Nephron progenitor cell (in vitro differentiated cells): Measurements from ENCODE around the gene RHNO1.
"Not testable (repeated sequence)": the region's sequence is repeated elsewhere in the genome, so short reads cannot be mapped to it uniquely, and the experiment has no call there.

Source experiments
- DNase-seq: peaks from one replicate; pipeline ENCODE4 v3.0.0; 2021
- H3K27ac Mint-ChIP-seq: 2 replicates; pipeline ENCODE4 v1.8.0; 2021; ENCODE audit warnings: mild to moderate bottlenecking, moderate library complexity, mixed read lengths
- H3K27me3 Mint-ChIP-seq: 2 replicates; pipeline ENCODE4 v1.8.0; 2021; ENCODE audit warnings: mild to moderate bottlenecking, low read depth, mixed read lengths; ENCODE audit not compliant: poor library complexity
- H3K36me3 Mint-ChIP-seq: 2 replicates; pipeline ENCODE4 v1.8.0; 2021; ENCODE audit warnings: low read depth, mixed read lengths
- H3K4me1 Mint-ChIP-seq: 2 replicates; pipeline ENCODE4 v1.8.0; 2021; ENCODE audit warnings: mixed read lengths
- H3K4me3 Mint-ChIP-seq: 2 replicates; pipeline ENCODE4 v1.8.0; 2021; ENCODE audit warnings: mild to moderate bottlenecking, moderate library complexity, mixed read lengths
- H3K9me3 Mint-ChIP-seq: 2 replicates; pipeline ENCODE4 v1.8.0; 2021; ENCODE audit warnings: mild to moderate bottlenecking, moderate library complexity, mixed read lengths
- TF ChIP-seq, protein P1 (sequence below): fragments of 200-600 bp; sonication (generic); IDR thresholded peaks from 2 replicates; pipeline ENCODE4 v1.5.0; 2021; ENCODE audit warnings: antibody characterized with exemption

Gene RHNO1

DNA sequence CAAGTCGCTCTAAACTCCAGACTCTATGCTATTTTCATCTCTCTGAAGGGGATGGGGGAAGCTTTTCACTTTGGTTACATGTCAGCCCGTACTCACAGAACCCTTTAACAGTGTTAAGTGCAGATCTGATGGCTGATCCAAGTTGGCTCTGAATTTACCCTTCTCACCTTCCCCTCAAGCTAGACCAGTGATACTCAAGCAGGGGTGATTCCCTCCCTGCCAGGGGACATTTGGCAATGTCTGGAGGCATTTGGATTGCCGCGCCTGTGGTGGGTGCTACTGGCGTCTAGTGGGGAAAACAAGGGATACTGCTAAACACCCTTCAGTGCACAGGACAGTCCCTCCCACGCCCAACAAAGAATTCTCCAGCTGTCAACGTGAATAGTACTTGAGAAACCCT is 14.1 kb upstream of the RHNO1 start:
- Mint-ChIP-seq H3K4me1 (peaks cover 15% of the 10 kb centered on the region), H3K27ac (no peak overlapping the region), H3K27me3 (no peaks in the 10 kb centered on the region), H3K9me3 (no peaks in the 10 kb centered on the region), H3K36me3 (peaks cover 69% of the 10 kb centered on the region), H3K4me3 (no peak overlapping the region)
- TF ChIP-seq, protein P1, sequence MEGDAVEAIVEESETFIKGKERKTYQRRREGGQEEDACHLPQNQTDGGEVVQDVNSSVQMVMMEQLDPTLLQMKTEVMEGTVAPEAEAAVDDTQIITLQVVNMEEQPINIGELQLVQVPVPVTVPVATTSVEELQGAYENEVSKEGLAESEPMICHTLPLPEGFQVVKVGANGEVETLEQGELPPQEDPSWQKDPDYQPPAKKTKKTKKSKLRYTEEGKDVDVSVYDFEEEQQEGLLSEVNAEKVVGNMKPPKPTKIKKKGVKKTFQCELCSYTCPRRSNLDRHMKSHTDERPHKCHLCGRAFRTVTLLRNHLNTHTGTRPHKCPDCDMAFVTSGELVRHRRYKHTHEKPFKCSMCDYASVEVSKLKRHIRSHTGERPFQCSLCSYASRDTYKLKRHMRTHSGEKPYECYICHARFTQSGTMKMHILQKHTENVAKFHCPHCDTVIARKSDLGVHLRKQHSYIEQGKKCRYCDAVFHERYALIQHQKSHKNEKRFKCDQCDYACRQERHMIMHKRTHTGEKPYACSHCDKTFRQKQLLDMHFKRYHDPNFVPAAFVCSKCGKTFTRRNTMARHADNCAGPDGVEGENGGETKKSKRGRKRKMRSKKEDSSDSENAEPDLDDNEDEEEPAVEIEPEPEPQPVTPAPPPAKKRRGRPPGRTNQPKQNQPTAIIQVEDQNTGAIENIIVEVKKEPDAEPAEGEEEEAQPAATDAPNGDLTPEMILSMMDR = no peak
- no peak for DNase-seq

DNA sequence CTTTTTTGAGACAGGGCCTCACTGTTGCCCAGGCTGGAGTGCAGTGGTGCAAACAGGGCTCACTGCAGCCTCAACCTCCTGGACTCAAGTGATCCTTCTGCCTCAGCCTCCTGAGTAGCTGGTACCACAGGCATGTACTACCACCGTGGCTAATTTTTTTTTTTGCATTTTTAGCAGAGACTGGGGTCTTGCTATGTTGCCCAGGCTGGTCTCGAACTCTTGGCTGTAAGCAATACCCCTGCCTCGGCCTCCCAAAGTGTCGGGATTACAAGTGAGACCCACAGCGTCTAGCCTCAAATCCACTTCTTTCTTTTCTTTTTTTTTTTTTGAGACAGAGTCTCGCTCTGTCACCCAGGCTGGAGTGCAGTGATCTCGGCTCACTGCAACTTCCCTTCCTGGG is 13.6 kb upstream of the RHNO1 start:
- H3K4me3 Mint-ChIP-seq, DNase-seq, H3K27ac Mint-ChIP-seq, H3K9me3 Mint-ChIP-seq, H3K27me3 Mint-ChIP-seq: not testable (repeated sequence)
- Mint-ChIP-seq H3K36me3 (peaks cover 72% of the 10 kb centered on the region), H3K4me1 (peaks cover 10% of the 10 kb centered on the region)

DNA sequence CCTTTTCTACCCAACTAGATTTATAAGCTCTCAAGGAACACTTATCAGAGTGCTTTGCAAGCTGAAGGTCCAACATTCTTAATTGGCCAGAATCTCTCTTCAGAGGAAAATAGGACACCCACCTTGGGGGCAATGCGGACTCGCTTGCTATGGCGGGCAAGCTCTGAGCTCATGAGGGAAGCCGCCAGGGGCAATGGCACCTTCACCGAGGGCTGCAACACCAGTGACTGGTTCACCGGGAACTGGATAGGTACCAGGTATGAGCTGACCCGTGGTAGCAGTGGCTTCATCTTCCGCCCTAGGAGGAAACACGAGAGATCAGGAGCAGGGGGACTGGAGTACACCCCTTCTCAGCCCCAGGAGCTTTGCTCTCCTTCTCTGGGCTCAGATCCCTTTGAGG is 12.8 kb upstream of the RHNO1 start:
- Mint-ChIP-seq H3K36me3 (peaks cover 75% of the 10 kb centered on the region), H3K27ac (no peak overlapping the region)
- TF ChIP-seq, protein P1 = no peak

DNA sequence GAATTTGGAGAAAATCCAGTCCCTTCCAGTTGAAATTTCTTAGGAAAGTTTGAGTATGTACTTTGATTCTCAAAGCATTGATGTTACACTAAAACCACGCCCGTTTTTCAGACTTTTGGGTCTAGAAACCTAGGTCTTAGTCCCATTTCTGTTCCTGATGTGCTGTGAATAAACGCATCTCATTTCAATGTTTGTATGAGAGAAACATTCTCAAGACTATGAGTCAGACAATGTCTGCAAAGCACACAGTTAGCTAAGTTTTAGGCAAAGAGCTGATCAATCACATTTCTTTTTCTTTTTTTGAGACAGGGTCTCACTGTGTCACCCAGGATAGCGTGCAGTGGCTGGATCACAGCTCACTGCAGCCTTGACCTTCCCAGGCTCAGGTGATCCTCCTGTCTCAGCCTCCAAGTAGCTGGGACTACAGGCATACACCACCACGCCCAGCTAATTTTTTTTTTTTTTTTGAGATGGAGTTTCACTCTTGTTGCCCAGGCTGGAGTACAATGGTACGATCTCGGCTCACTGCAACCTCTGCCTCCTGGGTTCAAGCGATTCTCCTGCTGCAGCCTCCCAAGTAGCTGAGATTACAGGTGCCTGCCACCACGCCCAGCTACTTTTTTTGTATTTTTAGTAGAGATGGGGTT is 7.9 kb upstream of the RHNO1 start:
- peaks cover 50% of the 10 kb centered on the region for H3K36me3 Mint-ChIP-seq
- H3K4me3 Mint-ChIP-seq = not testable (repeated sequence)

More for the DNA sequence above, 12.8 kb upstream of the RHNO1 start:
- Mint-ChIP-seq H3K27me3 (no peaks in the 10 kb centered on the region), H3K4me3 (no peak overlapping the region), H3K4me1 (peaks cover 4% of the 10 kb centered on the region), H3K9me3 (no peaks in the 10 kb centered on the region)
- DNase-seq = no peak

DNA sequence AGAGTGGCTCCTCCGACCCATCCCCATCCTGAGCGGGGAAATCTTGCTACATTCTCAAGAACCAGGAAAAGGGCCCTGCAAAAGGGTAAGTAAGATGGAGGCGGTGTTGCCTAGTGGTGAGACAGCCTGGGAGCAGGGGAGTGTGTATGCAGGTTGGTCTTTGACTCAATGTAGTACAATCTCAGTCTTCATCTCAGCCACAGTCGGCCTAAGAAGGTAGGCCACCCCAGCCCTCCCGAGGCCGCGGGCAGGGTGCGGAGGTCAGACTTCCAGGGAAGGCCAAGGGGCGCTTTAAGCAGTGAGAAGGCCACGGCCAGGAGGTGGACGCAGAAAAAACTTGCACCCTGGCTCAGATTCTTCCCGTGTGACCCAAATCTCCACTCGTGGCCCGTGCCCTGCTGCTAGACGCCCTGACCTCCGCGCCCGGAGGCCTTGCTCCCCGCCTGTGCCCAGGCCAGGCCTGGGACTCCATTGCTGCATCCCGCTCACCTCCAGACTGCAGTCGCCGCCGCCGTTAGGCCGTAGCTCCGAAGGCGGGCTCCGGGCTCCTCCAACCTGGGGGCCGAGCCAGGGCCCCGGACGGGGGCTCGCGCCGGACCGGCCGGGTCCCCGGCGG is 484 bp upstream of the RHNO1 start:
- peaks cover 41% of the 10 kb centered on the region for H3K4me1 Mint-ChIP-seq
- no peak overlapping the region for H3K27ac Mint-ChIP-seq
- H3K4me3 Mint-ChIP-seq = peak overlapping the region; percentile 83
- H3K27me3 Mint-ChIP-seq = peaks cover 2% of the 10 kb centered on the region
- peaks cover 28% of the 10 kb centered on the region for H3K36me3 Mint-ChIP-seq
- H3K9me3 Mint-ChIP-seq = no peaks in the 10 kb centered on the region
- DNase-seq = no peak
- TF ChIP-seq, protein P1 = no peak

More for the DNA sequence above, 7.9 kb upstream of the RHNO1 start:
- not testable (repeated sequence) for H3K4me1 Mint-ChIP-seq, H3K27ac Mint-ChIP-seq, H3K27me3 Mint-ChIP-seq, H3K9me3 Mint-ChIP-seq, DNase-seq

DNA sequence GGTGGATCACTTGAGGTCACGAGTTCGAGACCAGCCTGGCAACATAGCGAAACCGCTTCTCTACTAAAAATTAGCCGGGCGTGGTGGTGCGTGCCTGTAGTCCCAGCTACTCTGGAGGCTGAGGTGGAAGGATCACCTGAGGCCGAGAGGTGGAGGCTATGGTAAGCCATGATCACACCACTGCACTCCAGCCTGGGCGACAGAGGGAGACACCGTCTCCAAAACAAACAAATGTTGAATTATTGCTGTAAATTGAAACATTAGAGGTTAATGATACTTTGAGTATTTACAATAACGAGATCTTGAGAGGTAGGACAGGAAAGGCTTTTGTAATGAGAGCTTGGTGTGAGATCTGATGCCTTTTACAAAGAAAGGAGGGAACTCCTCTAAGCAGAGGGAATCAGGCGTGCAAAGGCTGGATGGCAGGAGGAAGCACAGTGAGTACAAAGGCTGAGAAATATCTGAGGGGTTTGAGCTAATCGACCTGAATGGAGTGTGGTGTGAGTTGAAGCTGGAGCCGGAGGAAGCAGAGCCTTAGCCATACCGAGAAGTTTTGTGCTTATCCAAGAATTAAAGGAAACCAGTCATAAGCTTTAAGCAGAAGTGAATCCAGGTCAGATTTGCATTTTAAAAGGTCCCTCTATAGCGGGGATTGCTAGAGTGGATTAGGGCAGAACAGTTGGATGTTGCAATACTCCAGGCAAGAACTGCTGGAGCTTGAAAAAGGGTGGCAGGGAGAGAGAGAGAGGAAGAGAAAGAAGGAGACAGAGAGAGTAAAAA is 1.1 kb downstream of the RHNO1 start:
- no peak for DNase-seq
- H3K4me1 Mint-ChIP-seq = peaks cover 41% of the 10 kb centered on the region
- H3K27me3 Mint-ChIP-seq = no peaks in the 10 kb centered on the region
- peak overlapping the region; percentile 91 for H3K27ac Mint-ChIP-seq
- H3K36me3 Mint-ChIP-seq = peaks cover 27% of the 10 kb centered on the region
- TF ChIP-seq, protein P1 = no peak
- H3K9me3 Mint-ChIP-seq = no peaks in the 10 kb centered on the region
- H3K4me3 Mint-ChIP-seq = peak overlapping the region; percentile 94
